HG03354 (cell line): ENCODE data around the gene AP1M2.
A peak's percentile ranks its signal among the peaks of the same experiment; 100 is the strongest.
"Not testable (repeated sequence)": the region's sequence is repeated elsewhere in the genome, so short reads cannot be mapped to it uniquely, and the experiment has no call there.

ENCODE experiments used
- ATAC-seq: cut with Tn5 transposase; IDR thresholded peaks from one replicate; pipeline ENCODE4 v1.9.1; 2021; ENCODE audit warnings: mild to moderate bottlenecking; ENCODE audit not compliant: unreplicated experiment, poor library complexity, severe bottlenecking

AP1M2 gene

GRCh38 chr19:10544753-10545251, 42.3 kb downstream of the AP1M2 start:
- ATAC-seq = no peak

- no peak for ATAC-seq
These were observed 42.8 kb downstream of the AP1M2 start for GRCh38 chr19:10544242-10544752.

GRCh38 chr19:10543420-10544241, 43.5 kb downstream of the AP1M2 start, which contains the start of gene ATG4D:
Gene ATG4D, plus strand, starts transcription at chr19:10543904. Its CDS starts 187 bp downstream, at chr19:10544091.
- ATAC-seq = peak; percentile 74

GRCh38 chr19:10543059-10543419, 44.1 kb downstream of the AP1M2 start:
- no peak for ATAC-seq

- not testable (repeated sequence) for ATAC-seq
These were observed 48.1 kb downstream of the AP1M2 start for GRCh38 chr19:10539016-10539415.

DNA sequence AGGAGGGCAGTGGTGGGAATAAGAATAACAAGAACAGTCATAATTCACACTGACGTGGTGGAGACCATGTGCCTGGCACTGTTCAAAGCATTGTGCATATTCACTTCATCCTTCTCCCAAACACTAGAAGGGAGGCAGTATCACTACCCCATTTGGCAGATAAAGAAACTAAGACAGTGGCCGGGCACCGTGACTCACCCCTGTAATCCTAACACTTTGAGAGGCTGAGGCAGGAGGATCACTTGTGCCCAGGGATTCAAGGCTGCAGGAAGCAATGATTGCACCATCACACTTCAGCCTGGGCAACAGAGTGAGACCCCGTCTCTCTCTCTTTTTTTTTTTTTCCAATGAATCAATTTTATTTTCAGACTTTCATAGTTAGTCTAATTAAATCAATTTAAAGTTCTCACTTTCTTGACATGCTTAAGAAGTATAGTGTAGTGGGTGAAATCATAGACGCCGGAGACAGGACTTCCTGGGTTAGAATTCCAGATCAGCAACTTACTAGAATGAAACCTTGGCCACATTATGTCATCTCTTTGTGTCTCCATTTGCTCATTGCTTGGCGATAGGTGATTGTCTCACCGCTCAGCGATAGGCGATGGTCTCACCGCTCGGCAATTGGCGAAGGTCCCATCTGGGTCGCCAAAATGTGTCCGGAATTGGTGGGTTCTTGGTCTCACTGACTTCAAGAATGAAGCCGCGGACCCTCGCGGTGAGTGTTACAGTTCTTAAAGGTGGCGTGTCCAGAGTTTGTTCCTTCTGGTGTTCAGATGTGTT, 48.7 kb downstream of the AP1M2 start:
- no peak for ATAC-seq

- ATAC-seq = no peak
These were observed 49.4 kb downstream of the AP1M2 start for GRCh38 chr19:10537668-10538067.

DNA sequence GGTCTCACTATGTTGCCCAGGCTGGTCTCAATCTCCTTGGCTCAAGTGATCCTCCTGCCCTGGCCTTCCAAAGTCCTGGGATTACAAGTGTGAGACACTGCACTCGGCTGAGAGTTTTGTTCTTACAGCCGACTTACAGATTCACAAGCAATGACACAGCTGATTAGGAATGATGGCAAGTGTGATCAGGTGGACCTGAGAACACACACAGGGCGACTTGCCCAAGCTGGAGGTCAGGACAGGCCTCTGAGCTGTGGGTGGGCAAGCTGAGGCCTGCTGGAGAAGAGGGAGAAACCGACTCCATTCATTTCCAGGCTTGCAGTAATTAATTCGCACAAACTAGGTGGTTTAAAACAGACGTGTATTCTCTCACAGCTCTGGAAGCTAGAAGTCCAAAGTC, 51.5 kb downstream of the AP1M2 start:
- no peak for ATAC-seq

GRCh38 chr19:10533646-10534386, 53.3 kb downstream of the AP1M2 start:
- no peak for ATAC-seq

- no peak for ATAC-seq
These were observed 54.7 kb downstream of the AP1M2 start for GRCh38 chr19:10532457-10532856.

GRCh38 chr19:10526887-10527286, 60.2 kb downstream of the AP1M2 start:
- not testable (repeated sequence) for ATAC-seq

- no peak for ATAC-seq
These were observed 61.5 kb downstream of the AP1M2 start for GRCh38 chr19:10525636-10526035.

GRCh38 chr19:10523135-10523636, 63.9 kb downstream of the AP1M2 start:
- ATAC-seq = no peak
